ENCODE results near the gene TOMM20. TPM values are rescaled to one million over a fixed set of nuclear protein-coding genes. Genes with fewer than 3 reads are reported as not detected.
A peak's percentile ranks its signal among the peaks of the same experiment; 100 is the strongest.
"Not testable (repeated sequence)": the region's sequence is repeated elsewhere in the genome, so short reads cannot be mapped to it uniquely, and the experiment has no call there.

Gene TOMM20
- total RNA-seq, 1 experiment from 2014 or later = 157 TPM

DNA sequence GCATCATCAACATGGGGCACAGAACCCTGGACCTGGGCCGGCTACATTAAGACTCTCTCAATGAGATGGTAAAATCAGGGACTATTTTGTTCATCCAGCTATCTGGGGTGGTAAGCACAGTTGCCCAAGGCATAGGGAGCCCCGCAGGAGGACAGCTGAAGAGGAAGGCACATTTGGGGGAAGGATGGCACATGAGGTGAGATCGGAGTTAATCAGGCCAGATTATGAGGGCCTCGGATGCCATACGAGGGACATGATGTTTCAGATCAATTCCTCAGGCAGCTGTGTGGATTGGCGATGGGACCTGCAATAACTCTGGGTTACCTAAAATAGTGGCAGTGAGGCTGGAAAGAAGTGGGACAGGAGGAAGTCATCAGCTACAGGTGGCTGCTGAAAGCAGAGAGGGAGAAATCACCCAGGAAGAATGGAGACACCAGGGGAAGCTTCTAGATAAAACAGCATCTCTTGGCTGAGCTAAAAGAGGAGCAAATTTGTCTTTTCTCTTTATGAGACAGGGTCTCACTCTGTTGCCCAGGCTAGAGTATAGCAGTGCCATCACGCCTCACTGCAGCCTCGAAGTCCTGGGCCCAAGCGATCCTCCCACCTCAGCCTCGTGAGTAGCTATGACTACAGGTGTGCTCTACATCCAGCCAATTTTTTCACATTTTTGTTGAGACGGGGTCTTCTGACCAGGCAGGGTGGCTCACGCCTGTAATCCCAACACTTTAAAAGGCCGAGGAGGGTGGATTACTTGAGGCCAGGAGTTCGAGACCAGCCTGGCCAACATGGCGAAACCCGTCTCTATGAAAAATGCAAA is 21.1 kb downstream of the TOMM20 start:
- DNase-seq (ENCODE audit: low spot score) = no peak
- in situ Hi-C loops (cut with HindIII; ENCODE audit: low sequenced_read_pairs) = no loop called here

DNA sequence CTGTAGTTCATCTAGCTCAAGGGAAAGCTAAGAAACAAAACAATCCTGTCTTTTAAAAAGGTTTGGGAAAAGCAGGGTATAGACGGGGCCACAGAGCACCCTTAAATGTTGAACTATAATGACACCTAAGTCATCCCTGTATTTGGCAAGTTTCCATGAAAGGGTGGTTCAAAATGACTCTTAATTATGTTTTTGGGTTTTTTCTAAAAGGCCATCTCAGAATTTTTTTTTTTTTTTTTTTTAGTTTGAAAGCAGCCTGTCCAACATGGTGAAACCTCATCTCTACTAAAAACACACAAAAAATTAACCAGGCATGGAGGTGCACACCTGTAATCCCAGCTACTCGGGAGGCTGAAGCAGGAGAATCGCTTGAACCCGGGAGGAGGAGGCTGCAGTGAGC is 22.2 kb downstream of the TOMM20 start:
- in situ Hi-C loops (cut with HindIII; ENCODE audit: low sequenced_read_pairs) = no loop called here
- no peak for DNase-seq (ENCODE audit: low spot score)

DNA sequence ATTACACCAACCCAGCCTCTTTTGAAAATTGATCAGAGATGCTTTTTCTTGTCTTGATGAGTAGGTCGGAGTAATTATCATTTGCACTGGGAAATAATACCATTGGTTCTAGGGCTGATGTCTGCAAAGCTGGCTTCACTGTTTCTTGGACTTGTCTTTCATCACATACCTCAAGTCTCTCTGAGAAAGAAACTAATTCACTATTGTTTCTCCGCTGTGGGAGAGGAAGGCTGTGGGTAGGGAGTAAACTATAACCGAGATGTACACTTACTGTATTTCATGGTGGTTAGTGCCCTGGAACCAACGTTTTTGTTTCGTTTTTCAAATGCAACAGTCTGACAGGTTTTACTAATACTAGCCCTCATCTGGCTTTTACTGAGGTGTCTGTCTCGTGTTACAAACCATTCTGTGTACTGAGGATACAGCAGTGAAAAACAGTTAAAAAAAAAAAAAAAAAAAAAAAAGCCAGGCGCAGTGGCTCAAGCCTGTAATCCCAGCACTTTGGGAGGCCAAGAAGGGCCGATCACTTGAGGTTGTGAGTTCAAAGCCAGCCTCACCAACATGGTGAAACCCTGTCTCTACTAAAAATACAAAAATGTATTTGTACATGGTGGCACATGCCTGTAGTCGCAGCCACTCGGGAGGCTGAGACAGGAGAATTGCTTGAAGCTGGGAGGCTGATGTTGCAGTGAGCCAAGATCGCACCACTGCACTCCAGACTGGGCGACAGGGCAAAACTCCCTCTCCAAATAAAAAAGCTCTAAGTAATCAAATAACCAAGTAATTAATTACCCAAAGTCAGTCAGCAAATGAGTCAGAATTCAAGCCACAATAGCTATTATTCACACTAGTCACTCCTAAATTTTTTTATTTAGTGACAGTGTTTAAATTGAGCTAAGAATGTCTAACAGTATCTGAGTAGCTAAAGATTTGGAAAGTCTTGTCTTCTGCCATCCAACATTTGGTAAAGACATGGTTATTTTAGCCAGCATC is 23.3 kb downstream of the TOMM20 start:
- in situ Hi-C loops (cut with HindIII; ENCODE audit: low sequenced_read_pairs) = no loop called here
- DNase-seq (ENCODE audit: low spot score) = peak; percentile 25

DNA sequence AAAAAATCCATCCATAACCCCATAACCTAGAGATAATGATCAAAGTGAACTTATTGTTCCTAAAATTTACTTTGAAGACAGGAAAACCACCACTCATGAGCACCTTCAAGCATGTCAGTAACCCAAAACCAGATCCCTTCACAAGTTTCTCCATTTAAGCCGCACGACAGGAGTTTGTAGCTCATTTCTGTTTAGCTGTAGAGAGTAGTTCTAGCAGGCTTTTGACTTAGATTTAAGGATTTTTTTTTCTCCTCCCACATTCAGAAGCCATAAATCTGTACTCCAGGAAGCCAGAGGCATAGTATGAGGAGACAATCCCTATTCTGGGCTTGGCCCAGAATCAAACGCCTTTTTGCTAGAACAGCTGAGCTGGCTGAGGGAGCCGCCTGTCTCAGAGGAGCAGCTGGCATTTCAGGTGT is 25.6 kb downstream of the TOMM20 start:
- no peak for DNase-seq (ENCODE audit: low spot score)
- in situ Hi-C loops (cut with HindIII; ENCODE audit: low sequenced_read_pairs) = no loop called here

DNA sequence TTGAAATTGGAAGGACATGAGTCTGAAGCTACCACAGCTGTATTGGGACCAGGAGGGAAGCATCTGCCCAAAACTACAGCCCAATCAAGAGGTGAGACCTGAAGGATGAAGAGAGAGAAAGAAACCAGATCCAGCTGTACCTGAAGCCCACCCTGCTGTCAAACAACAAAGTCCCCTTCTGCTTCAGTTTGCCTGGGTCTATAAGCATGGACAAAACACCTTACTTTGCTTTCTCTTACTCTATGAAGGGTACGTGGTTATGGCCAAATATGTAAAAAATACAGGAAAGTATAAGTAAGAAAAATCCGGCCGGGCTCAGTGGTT is 26.4 kb downstream of the TOMM20 start:
- no peak for DNase-seq (ENCODE audit: low spot score)

DNA sequence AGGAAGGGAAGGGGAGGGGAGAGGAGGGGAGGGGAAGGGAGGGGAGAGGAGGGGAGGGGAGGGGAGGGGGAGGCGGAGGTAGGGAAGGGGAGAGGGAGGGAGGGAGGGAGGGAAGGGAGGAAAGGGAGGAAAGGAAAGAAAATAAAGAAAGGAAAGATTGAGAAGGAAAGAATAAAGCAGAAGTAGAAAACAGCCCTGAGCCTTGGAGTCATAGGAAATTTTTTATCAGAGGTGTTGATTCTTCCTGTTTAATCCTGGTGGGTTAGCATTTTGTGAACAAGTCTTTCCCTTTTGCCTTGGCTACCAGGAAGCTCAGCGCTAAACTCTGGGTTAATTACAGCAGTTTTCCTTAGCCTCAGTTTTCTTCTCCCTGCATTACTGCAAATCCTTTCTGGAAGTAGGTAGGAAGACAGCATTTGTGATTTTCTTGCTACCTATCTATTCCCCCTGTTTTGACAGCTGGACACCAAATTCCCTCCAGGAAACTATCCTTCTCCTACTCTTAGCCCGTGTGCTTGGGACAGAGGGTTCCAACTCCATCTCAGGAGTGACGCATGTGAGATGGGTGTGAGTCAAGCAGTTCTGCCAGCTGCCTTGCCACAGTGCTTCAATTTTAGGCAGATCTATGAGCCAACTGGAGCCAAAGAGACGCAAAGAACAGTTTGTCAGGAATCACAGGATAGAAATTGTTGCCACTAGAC is 26.9 kb downstream of the TOMM20 start:
- no peak for DNase-seq (ENCODE audit: low spot score)
- in situ Hi-C loops (cut with HindIII; ENCODE audit: low sequenced_read_pairs) = no loop called here

More for the DNA sequence above, 26.4 kb downstream of the TOMM20 start:
- in situ Hi-C loops (cut with HindIII; ENCODE audit: low sequenced_read_pairs) = no loop called here

DNA sequence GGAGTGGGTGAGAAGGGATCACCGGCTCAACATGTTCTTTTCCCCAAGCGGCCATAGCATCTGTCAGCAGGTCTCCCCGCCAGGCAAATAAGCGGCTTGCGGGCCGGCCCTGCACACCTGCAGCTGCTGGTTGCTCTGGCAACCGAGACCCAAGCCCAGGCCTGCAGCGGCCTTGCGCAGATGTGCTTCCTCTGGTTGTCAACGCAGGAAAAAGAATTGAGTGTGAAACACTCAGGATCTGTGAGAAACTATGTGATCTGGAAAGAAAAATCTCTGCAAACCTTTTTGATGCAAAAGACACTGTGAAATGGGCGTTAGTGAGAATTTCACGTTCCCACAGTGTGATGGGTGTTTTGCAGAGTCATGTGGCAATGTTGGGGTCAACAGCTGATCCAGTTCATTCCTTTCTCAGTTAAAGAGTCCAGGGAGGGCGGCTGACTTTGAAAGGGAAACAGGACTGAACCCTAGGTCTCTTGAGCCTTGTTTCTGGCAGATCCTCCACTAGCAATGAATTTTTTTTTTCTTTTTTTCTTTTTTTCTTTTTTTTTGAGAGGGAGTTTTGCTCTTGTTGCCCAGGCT is 28.4 kb downstream of the TOMM20 start:
- in situ Hi-C loops (cut with HindIII; ENCODE audit: low sequenced_read_pairs) = no loop called here
- no peak for DNase-seq (ENCODE audit: low spot score)

DNA sequence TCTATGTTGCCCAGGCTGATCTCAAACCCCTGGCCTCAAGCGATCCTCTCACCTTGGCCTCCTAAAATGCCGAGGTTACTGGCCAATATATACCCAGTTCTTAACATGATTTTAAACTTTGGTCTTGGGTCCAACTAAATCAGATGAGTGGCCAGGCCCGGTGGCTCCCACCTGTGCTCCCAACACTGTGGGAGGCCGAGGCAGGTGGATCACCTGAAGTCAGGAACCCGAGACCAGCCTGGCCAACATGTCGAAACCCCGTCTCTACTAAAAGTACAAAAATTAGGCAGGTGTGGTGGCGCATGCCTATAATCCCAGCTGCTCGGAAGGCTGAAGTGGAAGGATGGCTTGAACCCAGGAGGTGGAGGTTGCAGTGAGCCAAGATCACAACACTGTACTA is 29.6 kb downstream of the TOMM20 start:
- in situ Hi-C loops (cut with HindIII; ENCODE audit: low sequenced_read_pairs) = loop anchor here (25.0 kb wide), 2 partner anchors 137 to 487 kb away; partner anchors contain the start of gene IRF2BP2
- no peak for DNase-seq (ENCODE audit: low spot score)

DNA sequence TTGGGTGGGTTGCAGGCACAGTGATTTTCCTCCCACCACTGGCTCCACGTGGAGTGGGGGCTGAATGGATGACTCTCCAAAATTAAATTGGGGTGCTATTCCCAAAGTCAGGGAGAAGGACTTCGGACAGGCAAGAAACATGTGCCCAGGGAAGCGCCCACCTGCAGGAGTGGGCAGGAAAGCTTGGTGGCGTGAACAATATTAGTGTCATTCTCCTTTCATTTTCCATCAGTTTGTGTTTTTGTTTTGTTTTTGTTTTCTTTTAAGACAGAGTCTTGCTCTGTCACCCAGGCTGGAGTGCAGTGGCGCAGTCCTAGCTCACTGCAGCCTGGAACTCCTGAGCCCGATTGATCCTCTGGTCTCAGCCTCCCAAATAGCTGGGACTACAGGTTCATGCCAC is 30.1 kb downstream of the TOMM20 start:
- DNase-seq (ENCODE audit: low spot score) = no peak
- in situ Hi-C loops (cut with HindIII; ENCODE audit: low sequenced_read_pairs) = loop anchor here (25.0 kb wide), 2 partner anchors 136 to 486 kb away; partner anchors contain the start of gene IRF2BP2

DNA sequence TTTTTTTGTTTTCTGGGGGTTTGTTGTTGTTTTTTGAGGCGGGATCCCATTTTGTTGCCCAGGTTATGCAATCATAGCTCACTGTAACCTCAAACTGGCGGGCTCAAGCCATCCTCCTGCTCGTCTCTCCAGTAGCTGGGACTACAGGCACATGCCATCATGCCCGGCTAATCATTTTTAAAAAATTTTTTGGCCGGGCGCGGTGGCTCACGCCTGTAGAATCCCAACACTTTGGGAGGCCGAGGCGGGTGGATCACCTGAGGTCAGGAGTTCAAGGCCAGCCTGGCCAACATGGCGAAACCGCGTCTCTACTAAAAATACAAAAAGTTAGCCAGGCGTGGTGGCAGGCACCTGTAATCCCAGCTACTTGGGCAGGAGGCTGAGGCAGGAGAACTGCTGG is 31.1 kb downstream of the TOMM20 start:
- DNase-seq (ENCODE audit: low spot score) = not testable (repeated sequence)
- in situ Hi-C loops (cut with HindIII; ENCODE audit: low sequenced_read_pairs) = loop anchor here (25.0 kb wide), 2 partner anchors 135 to 485 kb away; partner anchors contain the start of gene IRF2BP2

DNA sequence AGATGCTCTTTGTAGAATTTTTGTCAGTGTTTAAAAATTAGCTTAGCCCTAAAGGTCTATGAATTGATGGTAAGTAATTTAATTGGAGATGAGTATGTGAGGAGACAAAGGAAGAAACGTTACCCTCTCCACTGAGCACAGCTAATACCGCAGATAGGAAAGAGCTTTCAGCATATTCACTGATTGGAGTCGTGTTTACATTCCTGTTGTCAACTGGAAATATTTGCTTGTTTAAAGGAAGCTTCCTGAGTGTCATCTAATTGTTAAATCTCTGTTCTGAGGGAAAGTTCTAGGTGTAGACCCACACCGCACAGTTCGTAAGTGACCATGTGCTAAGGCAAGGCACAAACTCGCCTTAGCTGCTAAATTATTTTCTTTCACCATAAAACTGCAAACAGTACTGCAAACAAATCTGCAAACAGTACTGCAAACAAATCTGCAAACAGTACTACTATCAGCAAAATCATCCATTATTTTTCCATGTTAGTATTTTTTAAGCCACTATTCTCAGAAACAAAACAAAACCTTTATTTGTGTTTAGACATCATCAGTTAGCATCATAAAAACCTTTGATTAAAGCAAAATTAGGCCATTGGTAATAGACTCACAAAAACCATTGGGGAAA is 32.6 kb downstream of the TOMM20 start:
- no peak for DNase-seq (ENCODE audit: low spot score)
- in situ Hi-C loops (cut with HindIII; ENCODE audit: low sequenced_read_pairs) = loop anchor here (25.0 kb wide), 2 partner anchors 134 to 484 kb away; partner anchors contain the start of gene IRF2BP2

DNA sequence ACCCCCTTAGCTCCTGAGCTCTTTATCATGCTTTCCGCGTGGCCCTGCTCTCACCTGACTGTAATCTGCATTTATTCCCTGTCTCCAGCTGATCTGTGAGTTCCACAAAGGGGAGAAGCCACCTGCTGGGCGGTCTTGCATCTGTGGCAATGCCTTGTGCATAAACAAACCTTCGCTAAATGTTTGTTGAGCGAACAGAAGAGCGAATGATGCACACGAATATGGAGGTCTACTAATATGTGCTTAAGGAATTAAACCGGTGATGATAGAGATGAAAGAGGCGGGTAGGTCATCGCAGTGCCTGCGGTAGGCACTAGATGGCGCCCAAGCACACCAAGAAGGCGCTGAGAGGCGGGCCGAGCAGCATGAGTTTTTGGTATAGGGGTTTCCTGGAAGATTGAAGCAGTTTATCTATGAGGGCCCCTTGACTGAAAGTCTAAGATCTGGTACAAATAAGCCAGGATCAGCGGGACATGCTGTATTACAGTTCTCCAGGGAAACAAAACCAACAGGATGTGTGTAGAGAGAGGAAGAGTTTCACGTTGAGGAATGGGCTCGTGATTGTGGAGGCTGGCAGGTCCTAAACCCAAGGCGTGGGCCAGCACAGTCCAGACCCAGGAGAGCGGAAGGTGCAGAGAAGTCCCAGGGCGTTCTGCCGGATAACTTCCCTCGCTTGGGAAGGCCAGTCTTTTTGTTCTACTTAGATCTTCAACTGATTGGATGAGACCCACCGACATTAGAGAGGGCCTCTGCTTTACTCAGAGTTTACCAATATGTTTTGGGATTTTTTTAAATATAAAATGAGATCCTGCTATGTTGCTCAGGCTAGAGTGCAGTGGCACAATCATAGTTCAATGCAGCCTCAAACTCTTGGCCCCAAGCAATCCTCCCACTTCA is 34.7 kb downstream of the TOMM20 start:
- peak; percentile 82 for DNase-seq (ENCODE audit: low spot score)
- in situ Hi-C loops (cut with HindIII; ENCODE audit: low sequenced_read_pairs) = loop anchor here (25.0 kb wide), 2 partner anchors 132 to 482 kb away; partner anchors contain the start of gene IRF2BP2

DNA sequence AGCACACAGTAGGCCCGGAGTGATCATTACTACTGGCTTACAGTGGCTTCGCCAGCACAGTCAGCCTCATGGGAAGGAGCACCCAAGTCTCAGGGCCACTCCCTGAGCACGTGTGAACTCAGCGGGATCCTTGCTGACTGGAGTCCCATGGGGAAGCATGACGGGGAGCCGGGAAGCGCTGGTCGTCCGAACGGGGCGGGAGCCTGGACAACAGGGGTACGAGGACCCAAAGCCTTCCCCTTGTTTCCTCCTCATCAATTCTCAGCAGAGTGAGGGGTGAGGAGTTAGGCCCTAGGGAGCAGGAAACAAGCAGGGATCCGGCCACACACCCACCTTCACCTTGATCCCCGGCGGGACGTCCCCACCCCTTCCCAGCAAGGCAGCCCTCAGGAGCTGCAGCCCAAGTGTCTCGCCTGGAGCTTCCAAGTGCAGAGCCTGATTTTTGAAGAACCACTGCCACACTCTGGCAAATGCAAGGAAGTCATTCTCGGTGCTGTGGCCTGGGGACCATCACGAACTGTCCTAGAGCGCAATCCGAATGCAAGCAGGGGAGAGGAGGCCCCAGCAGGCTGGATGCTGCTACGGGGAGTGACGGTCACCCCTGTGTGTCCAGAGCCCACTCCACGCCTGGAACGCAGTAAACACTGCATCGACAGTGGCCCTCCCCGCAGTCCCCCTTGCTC is 35.5 kb downstream of the TOMM20 start:
- in situ Hi-C loops (cut with HindIII; ENCODE audit: low sequenced_read_pairs) = loop anchor here (25.0 kb wide), 2 partner anchors 131 to 481 kb away; partner anchors contain the start of gene IRF2BP2
- DNase-seq (ENCODE audit: low spot score) = peak; percentile 81

DNA sequence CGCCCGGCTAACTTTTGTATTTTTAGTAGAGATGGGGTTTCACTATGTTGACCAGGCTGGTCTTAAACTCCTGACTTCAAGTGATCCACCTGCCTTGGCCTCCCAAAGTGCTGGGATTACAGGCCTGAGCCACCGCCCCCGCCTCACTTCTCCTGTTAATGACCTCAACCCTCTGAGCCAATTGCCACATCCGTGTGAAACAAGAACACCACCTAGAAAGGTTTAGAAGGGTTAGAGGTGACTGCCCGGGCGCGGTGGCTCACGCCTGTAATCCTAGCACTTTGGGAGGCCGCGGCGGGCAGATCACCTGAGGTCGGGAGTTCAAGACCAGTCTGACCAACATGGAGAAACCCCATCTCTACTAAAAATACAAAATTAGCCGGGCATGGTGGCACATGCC is 36.2 kb downstream of the TOMM20 start:
- in situ Hi-C loops (cut with HindIII; ENCODE audit: low sequenced_read_pairs) = loop anchor here (25.0 kb wide), 2 partner anchors 130 to 480 kb away; partner anchors contain the start of gene IRF2BP2
- DNase-seq (ENCODE audit: low spot score) = not testable (repeated sequence)

DNA sequence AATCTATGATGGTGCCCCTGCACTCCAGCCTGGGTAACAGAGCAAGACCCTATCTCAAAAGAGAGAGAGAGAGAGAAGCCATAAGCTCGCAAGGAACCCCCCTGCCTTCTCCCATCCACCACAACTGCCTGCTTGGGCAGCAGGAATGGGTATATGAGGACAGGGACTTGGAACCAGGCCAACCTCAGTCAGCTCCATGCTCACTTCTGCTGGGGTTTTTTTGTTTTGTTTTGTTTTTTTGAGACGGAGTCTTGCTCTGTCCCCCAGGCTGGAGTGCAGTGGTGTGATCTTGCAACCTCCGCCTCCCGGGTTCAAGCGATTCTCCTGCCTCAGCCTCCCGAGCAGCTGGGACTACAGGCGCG is 36.6 kb downstream of the TOMM20 start:
- not testable (repeated sequence) for DNase-seq (ENCODE audit: low spot score)
- in situ Hi-C loops (cut with HindIII; ENCODE audit: low sequenced_read_pairs) = loop anchor here (25.0 kb wide), 2 partner anchors 130 to 480 kb away; partner anchors contain the start of gene IRF2BP2

DNA sequence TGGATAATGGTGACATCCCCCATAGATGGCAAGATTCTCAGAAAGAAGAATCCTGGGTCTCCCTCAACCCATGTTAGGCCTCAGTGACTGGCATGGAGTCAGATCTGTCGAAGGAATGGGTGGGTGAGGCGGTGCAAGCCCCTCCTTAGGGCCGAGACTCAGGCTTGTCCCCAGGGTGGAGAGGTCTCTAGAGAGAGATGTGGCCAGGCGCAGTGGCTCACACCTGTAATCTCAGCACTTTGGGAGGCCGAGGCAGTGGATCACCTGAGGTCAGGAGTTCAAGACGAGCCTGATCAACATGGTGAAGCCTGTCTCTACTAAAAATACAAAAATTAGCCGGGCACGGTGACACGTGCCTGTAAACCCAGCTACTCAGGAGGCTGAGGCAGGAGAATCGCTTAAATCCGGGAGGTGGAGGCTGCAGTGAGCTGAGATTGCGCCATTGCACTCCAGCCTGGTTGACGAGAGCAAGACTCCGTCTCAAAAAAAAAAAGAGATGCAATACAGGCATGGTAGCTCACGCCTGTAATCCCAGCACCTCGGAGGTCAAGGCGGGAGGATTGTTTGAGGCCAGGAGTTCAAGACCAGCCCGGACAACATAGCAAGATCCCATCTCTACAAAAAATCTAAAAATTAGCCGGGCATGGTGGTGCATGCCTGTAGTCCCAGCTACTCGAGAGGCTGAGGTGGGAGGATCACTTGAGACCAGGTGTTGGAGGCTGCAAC is 37.2 kb downstream of the TOMM20 start:
- not testable (repeated sequence) for DNase-seq (ENCODE audit: low spot score)
- in situ Hi-C loops (cut with HindIII; ENCODE audit: low sequenced_read_pairs) = loop anchor here (25.0 kb wide), 2 partner anchors 129 to 479 kb away; partner anchors contain the start of gene IRF2BP2
